ENCODE measurements around the gene APEH.
A peak's percentile ranks its signal among the peaks of the same experiment; 100 is the strongest.

Gene APEH

DNA sequence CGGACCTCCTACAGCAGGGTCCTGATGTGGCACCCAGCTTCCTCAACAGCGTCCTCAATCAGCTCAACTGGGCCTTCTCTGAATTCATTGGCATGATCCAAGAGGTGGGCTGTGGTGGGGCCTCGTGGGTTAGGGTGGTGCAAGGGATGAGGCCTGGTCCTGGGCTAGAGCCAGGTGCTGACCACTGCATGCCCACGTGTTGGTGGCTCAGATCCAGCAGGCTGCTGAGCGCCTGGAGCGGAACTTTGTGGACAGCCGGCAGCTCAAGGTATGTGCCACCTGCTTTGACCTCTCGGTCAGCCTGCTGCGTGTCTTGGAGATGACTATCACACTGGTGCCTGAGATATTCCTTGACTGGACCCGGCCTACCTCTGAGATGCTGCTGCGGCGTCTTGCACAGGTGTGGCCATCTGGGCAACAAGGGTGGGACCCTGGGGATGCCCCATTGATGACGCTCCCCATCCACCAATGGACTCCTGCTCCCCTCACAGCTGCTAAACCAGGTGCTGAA, 41.5 kb downstream of the APEH start:
- no peak for DNase-seq

DNA sequence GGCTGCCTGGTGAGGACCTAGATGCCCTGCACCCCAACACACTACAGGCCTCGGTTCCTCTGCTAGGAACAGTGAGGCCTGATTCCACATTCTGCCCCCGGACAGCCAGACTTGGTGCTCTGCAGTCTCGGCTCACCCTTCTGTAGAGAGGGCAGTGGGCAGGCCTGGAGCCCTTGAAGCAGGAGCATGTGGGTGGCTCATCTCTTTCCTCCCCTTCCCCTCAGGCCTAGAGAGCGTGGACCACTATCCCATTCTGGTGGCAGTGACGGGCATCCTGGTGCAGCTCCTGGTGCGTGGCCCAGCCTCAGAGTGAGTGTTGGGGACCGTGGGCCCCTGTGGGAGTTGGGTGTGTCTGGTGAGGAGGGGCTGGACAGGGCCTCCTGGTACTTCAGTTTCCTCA, 42.0 kb downstream of the APEH start:
- DNase-seq = no peak

DNA sequence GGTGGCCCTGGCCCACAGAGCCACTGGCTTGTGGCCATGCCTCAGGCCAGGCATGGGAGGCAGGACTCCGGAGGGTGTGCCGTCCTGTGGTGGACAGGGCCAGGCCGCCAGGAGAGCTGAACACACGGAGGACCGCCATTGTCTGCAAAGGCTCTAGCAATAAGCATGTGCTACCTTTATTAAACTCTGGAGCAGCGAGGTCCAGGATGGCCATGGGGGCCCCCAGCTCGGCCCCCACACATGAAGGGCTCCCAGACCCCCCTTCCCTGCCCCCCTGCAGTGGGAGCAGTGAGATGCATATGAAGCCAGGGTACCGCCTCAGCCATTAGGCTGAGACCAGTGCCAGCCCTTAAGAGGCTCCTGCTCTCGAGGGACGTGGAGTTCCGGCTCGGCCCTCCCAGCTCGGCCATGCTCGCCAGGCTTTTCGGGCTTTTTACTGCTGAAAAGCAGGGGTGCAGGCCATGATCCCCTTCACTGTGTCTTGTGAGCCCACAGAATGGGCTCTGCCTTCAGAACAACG, 42.6 kb downstream of the APEH start:
- DNase-seq = no peak

DNA sequence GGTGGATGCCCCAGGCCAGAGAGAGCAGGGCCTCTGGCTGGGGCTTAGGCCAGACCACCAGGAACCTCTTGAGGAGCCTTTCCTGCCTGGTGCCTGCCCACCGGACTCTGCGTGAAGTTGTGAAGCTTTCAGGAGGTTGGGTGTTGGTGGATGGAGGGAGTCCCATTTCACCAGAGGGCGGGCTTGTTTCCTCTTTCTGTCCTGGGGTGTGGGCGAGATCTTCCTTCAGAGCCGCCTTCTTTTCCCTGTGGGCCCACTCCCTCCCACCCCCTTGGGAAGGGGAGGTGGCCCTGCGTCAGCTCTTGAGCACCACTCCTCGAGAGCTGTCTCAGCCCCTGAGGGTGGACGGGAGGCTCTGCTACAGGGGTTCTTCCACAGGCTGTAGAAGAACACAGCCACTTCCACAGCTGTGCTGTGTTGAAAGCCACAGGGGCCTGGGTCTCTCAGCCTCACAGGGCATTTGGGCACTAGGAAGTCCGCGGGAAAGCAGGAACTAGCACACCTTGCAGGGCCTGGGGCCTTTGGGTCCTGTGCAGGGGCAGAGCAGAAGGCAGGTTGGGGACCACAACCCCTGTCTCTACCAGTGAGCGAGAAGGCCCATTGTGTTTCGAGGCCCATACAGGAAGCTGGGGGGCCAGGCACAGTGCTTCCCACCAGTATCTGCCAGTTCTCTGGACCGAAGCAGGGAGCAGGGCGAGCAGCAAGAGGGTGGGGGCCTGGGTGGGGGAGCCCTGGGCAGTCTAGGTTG, 43.2 kb downstream of the APEH start:
- DNase-seq = no peak

DNA sequence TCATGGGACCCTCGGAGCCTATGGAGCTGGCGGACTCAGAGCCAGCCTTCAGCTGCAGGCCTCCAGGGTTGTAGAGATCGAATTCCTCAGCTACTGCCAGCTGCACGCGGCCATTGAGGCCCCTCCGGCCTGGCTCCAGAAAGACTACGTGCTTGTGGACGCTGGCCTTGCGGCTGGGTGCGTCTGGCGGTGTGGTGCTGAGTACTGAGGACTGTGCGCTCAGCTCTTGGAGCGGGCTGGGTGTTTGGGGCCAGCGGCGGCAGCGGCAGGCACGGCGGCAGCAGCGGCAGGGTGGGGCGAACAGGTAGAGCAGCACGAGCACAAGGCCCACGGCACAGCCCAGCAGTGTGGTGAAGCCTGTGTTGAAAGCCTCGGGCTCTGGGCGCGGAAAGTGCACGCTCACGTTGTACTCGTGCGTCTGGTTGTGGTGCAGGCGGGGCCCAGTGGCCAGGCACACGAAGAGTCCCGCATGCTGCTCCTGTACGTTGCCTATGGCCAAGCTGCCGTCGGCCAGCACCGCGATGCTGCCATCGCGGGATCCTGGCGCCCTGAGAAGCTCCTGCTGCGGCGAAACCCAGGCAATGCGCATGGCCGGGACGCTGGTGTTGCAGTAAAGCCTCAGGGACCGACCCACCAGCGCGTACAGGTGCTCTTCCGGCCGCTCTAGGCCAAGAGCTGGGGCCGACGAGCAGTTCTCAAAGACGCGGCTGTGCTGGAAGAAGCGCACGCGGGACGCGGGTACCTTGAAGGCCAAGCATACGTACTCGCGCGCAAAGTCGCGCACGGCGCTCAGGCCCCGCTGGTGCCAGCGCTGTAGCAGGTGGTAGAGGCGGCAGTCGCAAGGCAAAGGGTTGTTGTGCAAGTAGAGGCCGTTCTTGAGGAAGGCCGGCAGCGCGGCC, 44.1 kb downstream of the APEH start:
- no peak for DNase-seq

DNA sequence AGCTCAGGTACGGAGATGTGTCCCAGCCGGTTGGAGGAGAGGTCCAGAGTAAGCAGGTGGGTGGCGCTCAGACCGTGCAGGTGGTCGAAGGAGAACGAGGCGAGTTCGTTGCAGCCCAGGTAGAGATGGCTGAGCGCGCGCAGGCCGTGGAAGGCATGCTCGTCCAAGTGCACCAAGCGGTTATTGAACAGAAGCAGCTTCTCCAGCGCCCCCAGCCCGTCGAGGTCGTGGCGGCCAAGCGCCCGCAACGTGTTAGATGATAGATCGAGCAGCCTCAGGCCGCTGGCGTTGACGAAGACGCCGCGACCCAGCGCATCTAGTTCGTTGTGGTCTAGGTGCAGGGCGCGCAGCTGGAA, 44.7 kb downstream of the APEH start:
- DNase-seq = no peak

DNA sequence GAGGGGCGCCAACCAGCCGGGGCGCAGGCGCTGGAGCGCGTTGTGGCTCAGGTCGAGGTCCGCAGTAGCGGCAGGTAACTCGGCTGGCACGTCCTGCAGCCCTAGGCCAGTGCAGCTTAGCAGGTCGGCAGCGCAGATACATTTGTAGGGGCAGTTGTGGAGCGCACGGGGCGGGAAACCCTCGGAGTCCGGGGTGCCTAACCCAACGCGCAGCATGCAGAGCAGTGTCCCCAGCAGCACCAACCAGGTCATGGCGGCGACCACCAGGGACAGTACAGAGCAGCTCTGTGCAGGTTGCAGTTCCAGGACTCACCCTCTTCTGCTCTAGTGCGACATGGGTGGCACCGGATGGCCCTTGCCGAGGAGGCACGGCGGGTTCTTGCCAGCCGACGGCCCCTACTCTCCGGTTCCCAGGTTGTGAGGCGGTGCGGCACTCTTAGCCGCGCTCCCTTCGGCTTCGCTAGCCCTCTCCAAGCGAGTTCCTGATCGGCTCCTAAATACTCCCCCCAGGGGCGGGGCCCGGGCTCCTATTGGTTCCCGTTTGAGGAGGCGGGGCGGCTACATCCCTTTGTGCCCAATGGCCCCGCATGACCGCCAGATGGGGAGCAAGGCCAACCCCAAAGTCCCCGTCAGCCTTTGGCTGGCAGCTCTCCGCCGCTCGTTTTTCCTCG, 45.2 kb downstream of the APEH start, which contains the start of gene AMIGO3:
Gene AMIGO3, minus strand, starts transcription at position 471 of the 671 bp plus-strand sequence. Its CDS starts 219 bp downstream, at position 252.
- peak; percentile 85 for DNase-seq

DNA sequence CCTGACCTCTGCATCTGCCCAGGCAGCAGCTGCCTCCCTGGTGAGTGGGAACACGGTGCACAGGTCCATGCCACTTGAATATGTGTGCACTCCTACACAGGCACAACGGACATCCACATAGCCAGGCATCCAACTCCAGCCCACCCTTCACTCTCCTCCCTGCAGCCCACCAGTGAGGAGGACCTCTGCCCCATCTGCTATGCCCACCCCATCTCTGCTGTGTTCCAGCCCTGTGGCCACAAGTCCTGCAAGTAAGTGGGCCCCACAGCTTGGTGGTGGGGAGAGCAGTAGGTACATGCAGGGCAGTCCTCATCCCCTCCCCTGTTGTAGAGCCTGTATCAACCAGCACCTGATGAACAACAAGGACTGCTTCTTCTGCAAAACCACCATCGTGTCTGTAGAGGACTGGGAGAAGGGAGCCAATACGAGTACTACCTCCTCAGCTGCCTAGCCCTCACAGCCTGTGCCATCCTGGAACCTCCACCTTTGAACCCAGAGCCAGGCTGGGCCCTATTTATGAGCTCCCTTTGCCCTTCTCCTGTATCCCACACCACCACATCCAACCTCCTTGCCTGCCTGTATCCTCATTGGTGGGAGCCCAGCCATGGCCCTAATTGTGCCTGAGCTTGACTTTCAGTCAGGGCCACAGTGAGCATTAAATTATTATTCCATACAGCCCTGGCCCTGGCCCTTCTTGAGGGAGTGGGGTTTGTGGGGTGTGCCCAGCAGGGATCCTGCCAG, 46.9 kb downstream of the APEH start:
- DNase-seq = no peak

DNA sequence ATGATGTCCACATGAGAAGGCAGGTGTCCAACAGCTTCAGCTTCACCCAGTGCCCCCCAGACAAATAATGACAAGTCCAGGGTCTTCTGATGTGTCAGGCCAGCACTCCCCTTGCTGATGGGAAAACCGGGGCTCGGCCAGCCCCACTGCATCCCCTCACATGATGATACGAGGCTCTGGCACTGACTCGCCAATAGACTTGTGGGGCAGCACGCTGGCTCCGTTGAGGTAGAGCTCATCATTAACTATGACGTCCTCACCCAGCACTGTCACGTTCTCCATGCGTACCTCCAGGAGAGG, 47.4 kb downstream of the APEH start:
- DNase-seq = no peak

DNA sequence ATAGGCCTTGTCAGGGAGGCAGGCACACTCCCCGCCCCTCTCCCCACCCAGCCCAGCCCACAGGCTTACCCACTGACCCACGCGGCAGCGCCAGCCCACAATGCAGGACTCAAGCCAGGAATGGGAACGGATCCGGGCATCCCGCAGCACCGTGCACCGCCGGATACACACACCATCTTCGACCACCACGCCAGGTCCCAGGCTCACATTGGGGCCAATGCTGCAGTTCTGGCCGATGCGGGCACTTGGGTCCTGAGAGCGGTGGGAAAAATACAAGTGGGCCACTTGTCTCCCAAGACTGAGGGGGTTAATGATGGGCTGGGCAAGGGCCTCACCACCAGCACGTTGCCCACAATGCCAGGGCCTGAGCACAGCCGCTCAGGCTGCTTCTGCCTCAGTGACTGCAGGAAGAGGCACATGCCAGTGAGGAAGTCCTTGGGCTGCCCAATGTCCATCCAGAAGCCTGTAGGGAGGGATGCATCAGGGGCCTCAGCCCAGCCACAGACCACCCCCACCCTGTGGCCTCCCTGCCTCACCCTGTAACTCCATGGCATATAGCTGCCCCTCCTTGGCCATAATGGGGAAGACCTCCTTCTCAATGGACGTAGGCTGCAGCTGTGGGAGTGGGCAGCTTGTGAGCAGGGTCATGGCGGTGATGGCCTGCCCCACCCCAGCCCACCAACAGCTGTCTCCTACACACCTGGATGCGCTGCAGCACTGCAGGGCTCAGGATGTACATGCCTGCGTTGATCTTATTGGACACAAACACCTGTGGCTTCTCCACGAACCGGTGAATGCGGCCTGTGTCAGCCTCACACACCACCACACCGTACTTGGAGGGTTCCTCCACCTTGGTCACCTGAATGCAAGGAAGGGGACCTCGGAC, 48.0 kb downstream of the APEH start:
- DNase-seq = no peak

DNA sequence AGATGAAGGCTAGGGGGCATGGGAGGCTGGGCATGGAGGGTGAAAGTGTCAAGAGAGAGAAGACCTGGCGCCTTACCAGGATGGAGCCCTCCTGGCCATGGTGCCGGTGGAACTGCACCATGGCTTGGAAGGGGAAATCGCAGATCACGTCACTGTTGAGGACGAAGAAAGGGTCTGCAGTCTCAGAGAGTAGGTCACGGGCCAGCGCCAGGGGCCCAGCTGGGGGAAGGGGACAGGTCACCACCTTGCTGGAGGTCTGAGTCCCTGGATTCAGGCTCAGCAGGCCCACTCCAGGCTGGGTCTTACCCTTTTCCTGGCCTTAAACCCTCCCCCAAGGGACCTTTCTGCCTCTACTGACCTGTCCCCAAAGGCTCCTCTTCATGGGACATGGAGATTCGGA, 48.7 kb downstream of the APEH start:
- no peak for DNase-seq

DNA sequence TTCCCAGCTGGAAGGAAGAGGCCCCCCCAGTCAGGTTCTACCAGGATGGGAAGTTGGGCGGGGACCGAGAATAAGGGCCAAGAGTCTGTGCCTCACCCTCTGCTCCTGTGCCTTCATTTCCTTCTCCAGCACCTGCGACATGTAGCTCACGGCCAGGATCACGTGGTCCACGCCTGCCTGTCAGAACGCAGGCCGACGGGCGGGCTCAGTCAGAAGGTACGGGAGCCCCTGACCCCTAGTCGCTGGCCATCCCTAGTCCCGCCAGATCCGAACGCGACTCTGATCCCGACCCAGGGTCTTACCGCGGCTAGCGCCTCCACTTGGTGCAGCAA, 49.1 kb downstream of the APEH start:
- peak; percentile 45 for DNase-seq

DNA sequence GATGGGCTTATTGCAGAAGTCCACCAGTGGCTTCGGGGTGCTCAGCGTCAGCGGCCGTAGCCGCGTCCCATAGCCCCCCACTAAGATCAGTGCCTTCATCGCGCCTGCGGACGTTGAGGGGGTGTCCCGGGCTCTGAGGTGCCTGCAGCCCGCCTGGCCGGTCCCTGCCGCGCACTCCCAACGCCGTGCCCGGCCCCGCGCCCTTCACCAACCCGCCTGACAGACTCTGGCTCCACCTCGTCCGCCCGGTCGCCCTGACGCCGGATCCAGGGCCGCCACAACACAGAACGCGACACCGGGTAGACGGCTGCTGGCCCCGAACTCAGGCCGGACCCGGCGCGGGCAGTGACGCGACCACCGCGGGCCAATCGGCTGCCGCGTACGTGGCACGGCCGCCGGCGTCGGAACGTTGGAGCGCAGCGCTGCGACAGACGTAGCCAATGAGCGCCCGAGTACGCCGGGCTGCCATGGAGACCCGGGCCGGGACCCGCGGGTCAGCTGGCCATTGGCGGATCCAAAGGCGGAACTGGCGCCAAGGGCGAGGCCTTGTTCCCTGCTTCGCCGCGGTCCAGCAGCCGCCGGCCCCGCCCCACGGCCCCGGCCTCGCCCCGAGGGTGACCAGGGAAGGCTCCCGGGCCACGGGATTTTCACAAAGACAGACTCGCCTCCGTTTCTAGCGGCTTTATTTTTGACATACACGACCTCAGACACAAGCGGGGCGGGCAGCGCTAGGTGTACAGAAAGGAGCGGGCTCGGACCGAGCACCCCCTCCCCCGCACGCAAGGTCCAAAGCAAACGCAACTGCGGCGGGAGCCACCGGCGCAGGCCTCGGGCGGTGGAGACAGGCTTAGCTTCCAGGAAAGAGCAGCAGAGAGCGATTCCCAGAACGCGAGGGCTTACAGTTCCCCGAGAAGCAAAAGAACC, 49.7 kb downstream of the APEH start, which contains the start of gene GMPPB:
Gene GMPPB, minus strand, starts transcription at position 324 of the 924 bp plus-strand sequence. Its CDS starts 225 bp downstream, at position 99.
- DNase-seq = peak; percentile 88

DNA sequence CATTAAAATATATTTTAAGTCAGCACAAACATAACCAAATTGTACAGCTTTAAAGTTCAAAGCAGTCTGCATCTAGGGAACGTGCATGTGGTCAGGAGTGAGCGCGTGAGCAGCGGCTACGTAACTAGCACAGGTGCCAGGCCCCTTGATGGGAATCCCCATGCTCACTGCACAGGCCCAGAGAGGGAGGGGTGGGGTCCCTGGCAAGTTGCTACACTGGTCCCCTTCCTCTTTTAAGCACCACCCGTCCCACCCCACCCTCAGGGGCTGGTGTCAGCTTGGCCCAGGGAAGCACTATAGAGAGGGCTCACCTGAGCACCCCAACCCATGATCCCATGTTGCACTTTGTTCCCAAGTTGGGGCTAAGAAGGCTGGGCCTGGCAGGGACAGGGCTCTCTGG, 50.4 kb downstream of the APEH start:
- DNase-seq = no peak

DNA sequence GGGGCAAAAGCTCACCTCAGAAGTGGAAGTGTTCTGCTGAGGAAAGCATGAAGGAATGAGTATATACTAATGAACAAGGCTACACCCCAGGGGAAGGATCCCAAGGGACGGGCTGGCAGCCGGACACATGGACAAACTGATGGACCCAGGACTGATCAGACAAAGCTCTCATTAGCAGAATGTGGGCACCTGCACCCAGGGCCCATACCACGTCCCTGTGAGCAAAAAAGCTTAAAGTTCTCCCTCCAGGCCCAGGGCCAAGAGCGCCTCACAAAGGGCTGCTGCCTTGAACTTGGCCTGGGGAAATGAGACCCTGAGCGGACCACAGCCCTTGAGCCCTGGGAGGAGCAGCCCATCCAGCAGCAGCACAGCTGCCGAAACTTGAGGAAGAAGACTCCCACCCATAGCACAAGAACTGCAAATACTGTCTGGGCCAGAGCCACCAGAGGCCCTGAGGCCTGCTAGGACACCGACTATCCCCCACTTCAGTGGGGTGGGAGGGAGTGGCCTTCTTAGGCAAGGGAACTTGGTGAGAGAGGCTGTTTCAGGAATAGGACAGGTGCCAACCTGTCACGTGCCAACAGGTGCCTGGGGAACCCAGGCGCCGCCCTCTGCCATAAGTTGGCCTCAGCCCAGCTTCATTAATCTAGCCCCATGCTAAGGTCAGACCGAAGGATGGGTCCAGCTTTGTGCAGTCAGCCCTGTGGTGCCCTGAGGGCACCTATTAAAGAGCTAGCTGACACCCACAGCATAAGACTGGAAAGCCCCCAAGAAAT, 51.9 kb downstream of the APEH start:
- no peak for DNase-seq

DNA sequence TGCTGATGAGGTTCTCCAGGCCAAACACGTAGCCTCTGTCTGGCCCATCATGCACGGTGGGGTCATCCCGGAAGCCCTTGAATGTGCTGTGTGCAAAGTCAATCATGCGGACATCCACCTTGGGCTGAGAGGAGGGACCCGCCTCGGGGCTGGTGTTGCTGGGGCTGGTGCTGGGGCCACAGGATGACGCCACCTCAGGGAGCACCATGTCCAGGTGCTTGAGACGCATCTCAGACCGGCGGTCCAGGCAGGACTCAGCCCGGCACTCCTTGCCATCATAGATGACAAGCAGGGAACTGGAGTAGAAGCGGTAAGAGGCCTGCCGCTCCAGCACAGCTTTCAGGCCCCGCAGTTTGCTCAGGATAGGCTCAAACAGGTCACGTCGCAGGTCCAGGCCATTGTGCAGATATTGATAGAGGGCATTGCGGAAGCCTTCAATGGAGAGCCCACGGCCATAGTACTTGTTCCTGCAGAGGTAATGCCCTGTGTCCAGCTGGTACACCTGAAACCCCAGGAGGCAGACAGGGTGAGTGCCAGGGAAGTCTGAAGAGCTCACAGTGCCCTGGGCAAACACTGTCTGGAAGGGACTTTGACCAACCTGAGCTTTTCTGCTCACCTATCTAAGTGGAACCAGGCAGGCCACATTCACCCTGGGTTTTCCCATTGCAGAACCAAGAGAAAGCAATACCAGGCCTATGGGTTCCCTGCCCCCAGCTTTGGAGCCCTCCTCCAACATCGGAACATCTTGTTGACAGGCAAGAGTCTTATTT, 53.2 kb downstream of the APEH start:
- no peak for DNase-seq

DNA sequence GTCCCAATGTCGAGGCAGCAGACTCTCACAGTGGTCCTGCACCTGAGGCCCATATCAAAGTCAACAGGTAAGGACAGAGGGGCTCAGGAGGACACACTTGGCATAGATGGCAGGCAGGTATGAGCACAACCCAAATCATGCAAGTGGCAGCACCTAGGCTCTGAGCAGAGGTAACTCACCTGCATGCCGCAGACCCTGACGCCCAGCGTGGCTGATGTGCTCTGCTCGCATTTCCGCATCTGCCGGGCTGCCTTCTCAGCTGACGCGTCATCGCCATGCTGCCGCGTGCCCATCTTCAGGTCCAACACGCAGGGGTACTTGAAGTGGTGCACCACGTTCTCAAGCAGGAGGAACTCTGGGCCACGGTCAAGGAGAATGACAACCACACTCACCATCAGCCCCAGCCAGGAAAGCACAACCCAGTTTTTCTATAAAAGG, 53.8 kb downstream of the APEH start:
- no peak for DNase-seq

DNA sequence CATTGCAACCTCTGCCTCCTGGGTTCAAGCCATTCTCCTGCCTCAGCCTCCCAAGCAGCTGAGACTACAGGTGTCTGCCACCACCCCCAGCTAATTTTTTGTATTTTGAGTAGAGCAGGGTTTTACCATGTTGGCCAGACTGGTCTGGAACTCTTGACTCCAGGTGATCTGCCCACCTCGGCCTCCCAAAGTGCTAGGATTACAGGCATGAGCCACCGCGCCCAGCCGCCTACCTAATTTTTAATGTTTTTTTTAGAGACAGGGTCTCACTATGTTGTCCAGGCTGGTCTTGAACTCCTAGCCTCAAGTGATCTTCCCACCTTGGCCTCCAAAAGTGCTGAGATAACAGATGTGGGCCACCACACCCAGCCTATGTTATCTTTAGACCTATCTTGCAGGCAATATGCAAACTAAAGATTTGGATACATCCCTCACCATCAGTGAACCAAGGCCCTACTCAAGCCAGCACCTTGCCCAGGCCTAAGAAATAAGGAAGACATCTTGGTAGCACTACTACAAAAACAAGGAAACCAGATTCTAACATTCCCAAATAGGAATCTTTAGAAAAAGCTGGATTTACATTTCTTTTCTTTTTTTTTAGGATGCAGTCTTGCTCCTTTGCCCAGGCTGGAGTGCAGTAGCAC, 55.9 kb downstream of the APEH start:
- DNase-seq = no peak
